Spleen (tissue), 11 donors: ENCODE results near the gene SPECC1. TPM values are rescaled to one million over a fixed set of nuclear protein-coding genes. Genes with fewer than 3 reads are reported as not detected.
A peak's percentile ranks its signal among the peaks of the same experiment; 100 is the strongest.

Experiments used
- DNase-seq: peaks from one replicate; pipeline ENCODE4 v3.0.0-alpha.2; 2020
- H3K27ac ChIP-seq, 8 donors: fragments of 200-600 bp; sonication (generic) in 7 of 8; 1 replicate in 4 of 8; 2 replicates in 4 of 8; pipeline versions ENCODE4 v1.5.0 to v1.8.0; 2016 to 2021; ENCODE audit warnings: inconsistent platforms in 4 of 8, mild to moderate bottlenecking in 4 of 8, moderate library complexity in 1 of 8
- H3K27me3 ChIP-seq, 7 donors: fragments of 200-600 bp; sonication (generic) in 6 of 7; replicated peaks in 1 of 7; 1 replicate in 4 of 7; 2 replicates in 3 of 7; pipeline versions ENCODE4 v1.5.0 to v1.8.0; 2016 to 2021; ENCODE audit warnings: inconsistent platforms in 3 of 7, mild to moderate bottlenecking in 1 of 7
- H3K36me3 ChIP-seq, 6 donors: fragments of 200-600 bp; sonication (generic) in 5 of 6; 1 replicate in 4 of 6; 2 replicates in 2 of 6; pipeline versions ENCODE4 v1.5.0 to v1.8.0; 2016 to 2021; ENCODE audit warnings: inconsistent platforms in 2 of 6
- H3K4me1 ChIP-seq, 6 donors: fragments of 200-600 bp; sonication (generic) in 5 of 6; 1 replicate in 3 of 6; 2 replicates in 3 of 6; pipeline versions ENCODE4 v1.5.0 to v1.8.0; 2016 to 2021; ENCODE audit warnings: inconsistent platforms in 3 of 6
- H3K4me3 ChIP-seq, 8 donors: fragments of 200-600 bp; sonication (generic) in 7 of 8; 1 replicate in 4 of 8; 2 replicates in 4 of 8; pipeline versions ENCODE4 v1.5.0 to v1.8.0; 2016 to 2021; ENCODE audit warnings: inconsistent platforms in 4 of 8, mild to moderate bottlenecking in 4 of 8, moderate library complexity in 2 of 8
- H3K9me3 ChIP-seq, 8 donors: fragments of 200-600 bp; sonication (generic) in 7 of 8; 1 replicate in 4 of 8; 2 replicates in 4 of 8; pipeline versions ENCODE4 v1.5.0 to v1.8.0; 2016 to 2021; ENCODE audit warnings: inconsistent platforms in 4 of 8
- CTCF ChIP-seq, 11 experiments: fragments of 200-600 bp in 7 of 11; fragments of 450-650 bp in 4 of 11; sonication (generic) in 4 of 11; IDR thresholded peaks in 8 of 11; conservative IDR thresholded peaks in 3 of 11; 1 replicate in 7 of 11; 2 replicates in 4 of 11; pipeline versions ENCODE4 v1.4.0 to v1.8.0; 2016 to 2021; ENCODE audit warnings: antibody characterized with exemption in 11 of 11, inconsistent platforms in 4 of 11, mild to moderate bottlenecking in 1 of 11
- POLR2A ChIP-seq, 3 donors: fragments of 450-650 bp; IDR thresholded peaks; one replicate each; pipeline ENCODE4 v1.5.1; 2017; ENCODE audit warnings: antibody characterized with exemption in 3 of 3, mild to moderate bottlenecking in 1 of 3
- POLR2AphosphoS5 ChIP-seq, 3 donors: sonication (generic); formaldehyde crosslinking; IDR thresholded peaks; one replicate each; pipeline ENCODE4 v1.5.1; 2017; ENCODE audit warnings: antibody characterized with exemption in 3 of 3
- WGBS, 5 donors: extraction: QIAGEN DNeasy Blood & Tissue Kit in 3 of 5; methylation state at CpG; one replicate each; pipeline versions ENCODE4 v1.1.5 to v1.1.7; 2013 to 2018; 5-methylcytosine and 5-hydroxymethylcytosine counted together
- intact Hi-C: fragments of 100-400 bp; cut with DNase I; formaldehyde crosslinking; loops from one replicate; pipeline ENCODE4 v1.15.0; 2023; ENCODE audit warnings: low total_unique reads
- polyA plus RNA-seq, 3 donors: library from polyadenylated mRNA; stranded (reverse); fragments of 200-250 nt; gene quantifications; one replicate each; pipeline ENCODE4 v1.2.1, GENCODE V29; 2013
- total RNA-seq, 7 donors: library from RNA; depleted of rRNA in 3 of 7; stranded (reverse); fragments of >200 nt in 3 of 7; fragmentation: NEBNext Ultra II Directional in 4 of 7; extraction: Animal tissue kit (Norgen Biotek cat#: 25700) in 4 of 7; gene quantifications; one replicate each; pipeline versions ENCODE4 v1.1.0 to v1.2.1, GENCODE V29; 2016 to 2021
- donor health status: healthy with polysubstance abuse.
- donor health status: DM: no; HTN: no; CAD: no; lungs with moderate emphysema.
- donor health status: DM: no; HTN: no; CAD: no.
- donor health status: Bipolar disorder and iron deficiency.
- donor health status: healthy.
- donor health status: DM: no; HTN: no; CAD: no.
- donor health status: DM: yes; HTN: yes; CAD: no.

Gene SPECC1
- total and polyA plus RNA-seq, 10 donors = 7.4 to 129 (median 84.8) TPM

GRCh38 chr17:20200865-20201458, 191.8 kb downstream of the SPECC1 start:
- no peak overlapping the region for H3K27ac ChIP-seq
- peaks cover 0 to 21% (median 10%) of the 10 kb centered on the region in 6 donors for H3K4me1 ChIP-seq
- WGBS, 5 donors = 90 to 95% (median 92%) methylated on average over 10 of the region's 10 CpGs
- no peaks in the 10 kb centered on the region for H3K27me3 ChIP-seq
- intact Hi-C loops = no loop called here
- no peak for TF ChIP-seq POLR2A (IDR thresholded peaks at IDR 0.05)
- no peak for TF ChIP-seq CTCF (IDR thresholded peaks at IDR 0.05 in 8 of 11, conservative IDR thresholded peaks at IDR 0.05 in 3 of 11)
- no peak for TF ChIP-seq POLR2AphosphoS5 (IDR thresholded peaks at IDR 0.05)
- no peak for DNase-seq
- H3K36me3 ChIP-seq = peaks cover 0 to 14% (median 0%) of the 10 kb centered on the region in 6 donors
- H3K9me3 ChIP-seq = peaks cover 0 to 22% (median 13%) of the 10 kb centered on the region in 8 donors
- no peak overlapping the region for H3K4me3 ChIP-seq

- Histone ChIP-seq H3K4me1 (peaks cover 0 to 33% (median 18%) of the 10 kb centered on the region in 6 donors), H3K4me3 (no peak overlapping the region), H3K9me3 (peaks cover 0 to 19% (median 11%) of the 10 kb centered on the region in 8 donors), H3K27me3 (no peaks in the 10 kb centered on the region), H3K36me3 (peaks cover 0 to 15% (median 0%) of the 10 kb centered on the region in 6 donors), H3K27ac (no peak overlapping the region)
- intact Hi-C loops = no loop called here
- 80 to 90% (median 88%) methylated on average over 3 of the region's 3 CpGs for WGBS, 5 donors
- no peak for DNase-seq
- TF ChIP-seq POLR2A (IDR thresholded peaks at IDR 0.05) = no peak
- TF ChIP-seq POLR2AphosphoS5 (IDR thresholded peaks at IDR 0.05) = no peak
- TF ChIP-seq CTCF (IDR thresholded peaks at IDR 0.05 in 8 of 11, conservative IDR thresholded peaks at IDR 0.05 in 3 of 11) = no peak
Observed at GRCh38 chr17:20202141-20202621, 193.0 kb downstream of the SPECC1 start.

GRCh38 chr17:20203018-20203417, 193.9 kb downstream of the SPECC1 start:
- Histone ChIP-seq H3K36me3 (peaks cover 0 to 15% (median 0%) of the 10 kb centered on the region in 6 donors), H3K9me3 (peaks cover 0 to 12% (median 9%) of the 10 kb centered on the region in 8 donors), H3K4me1 (peaks cover 0 to 27% (median 15%) of the 10 kb centered on the region in 6 donors), H3K4me3 (no peak overlapping the region), H3K27ac (no peak overlapping the region), H3K27me3 (no peaks in the 10 kb centered on the region)
- no peak for DNase-seq
- TF ChIP-seq POLR2AphosphoS5 (IDR thresholded peaks at IDR 0.05) (no peak), CTCF (IDR thresholded peaks at IDR 0.05 in 8 of 11, conservative IDR thresholded peaks at IDR 0.05 in 3 of 11) (no peak), POLR2A (IDR thresholded peaks at IDR 0.05) (no peak)
- 88 to 100% (median 96%) methylated on average over 2 of the region's 2 CpGs for WGBS, 5 donors
- intact Hi-C loops = no loop called here

GRCh38 chr17:20203761-20204263, 194.7 kb downstream of the SPECC1 start:
- H3K4me1 ChIP-seq = peaks cover 0 to 27% (median 15%) of the 10 kb centered on the region in 6 donors
- H3K27ac ChIP-seq = peak overlapping the region in 4 of 8 donors; percentile 16 to 49 (median 28)
- H3K27me3 ChIP-seq = no peaks in the 10 kb centered on the region
- no peak for TF ChIP-seq POLR2A (IDR thresholded peaks at IDR 0.05)
- no peak for TF ChIP-seq POLR2AphosphoS5 (IDR thresholded peaks at IDR 0.05)
- TF ChIP-seq CTCF (IDR thresholded peaks at IDR 0.05 in 8 of 11, conservative IDR thresholded peaks at IDR 0.05 in 3 of 11) = no peak
- intact Hi-C loops = no loop called here
- H3K4me3 ChIP-seq = no peak overlapping the region
- WGBS, 5 donors = 68 to 83% (median 74%) methylated on average over 3 of the region's 3 CpGs
- H3K36me3 ChIP-seq = peaks cover 0 to 15% (median 0%) of the 10 kb centered on the region in 6 donors
- DNase-seq = no peak
- H3K9me3 ChIP-seq = peaks cover 0 to 4% (median 2%) of the 10 kb centered on the region in 8 donors
